Activated CD4-positive, alpha-beta T cell treated with anti-CD3 and anti-CD28 coated beads, Interleukin-2, Interleukin-6, amounts not matched to agents 100 ng/mL and 50 ng/mL, durations not matched to agents 16 hours and 8 hours (primary cell): Measurements from ENCODE around the gene CNPY2.
"Not testable (repeated sequence)": the region's sequence is repeated elsewhere in the genome, so short reads cannot be mapped to it uniquely, and the experiment has no call there.

Experiments used
- DNase-seq: peaks from one replicate; pipeline ENCODE4 v3.0.0-alpha.2; 2020

Gene CNPY2

DNA sequence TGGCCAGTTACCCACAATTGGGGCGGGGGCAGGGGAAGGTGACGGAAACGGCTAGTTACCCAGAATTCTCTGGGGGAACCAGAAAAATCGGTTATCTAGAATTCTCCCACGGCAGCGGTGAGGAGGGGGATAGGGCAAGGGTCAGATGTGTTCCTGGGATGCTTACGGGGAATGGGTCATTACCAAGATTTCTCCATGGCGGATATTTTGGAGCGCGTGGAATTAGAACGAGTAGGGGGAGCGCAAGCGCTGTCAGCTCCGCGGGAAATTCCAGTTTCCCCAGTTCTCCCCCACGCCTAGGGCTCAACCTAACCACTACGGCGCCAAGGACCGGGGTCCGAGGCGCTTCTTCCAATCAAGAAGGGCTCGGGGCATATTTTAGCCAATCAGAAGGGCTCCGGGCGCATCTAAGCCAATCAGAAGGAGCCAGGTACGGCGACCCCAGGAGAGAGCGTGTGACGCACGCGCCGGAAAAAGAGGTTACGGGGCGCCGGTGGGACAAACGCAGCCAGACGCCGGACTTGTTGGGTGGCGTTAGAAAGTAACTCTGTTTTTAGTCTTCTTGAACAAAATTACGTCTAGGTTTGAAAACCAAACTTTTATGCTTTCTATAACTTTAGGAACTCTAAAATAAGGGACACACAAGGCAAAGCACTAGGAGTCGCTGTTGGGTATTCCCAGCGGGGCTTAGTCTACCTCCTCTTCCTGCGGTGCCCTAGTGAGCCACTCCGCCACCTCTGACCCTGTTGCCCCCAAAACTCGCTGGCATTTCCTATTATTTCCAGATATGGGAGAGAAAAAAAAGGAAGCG lies 18.1 kb upstream of the CNPY2 start, which contains the start of gene PAN2:
Gene PAN2 (minus strand): TSS at position 322 of the 811 bp plus-strand sequence. CDS start 906 bp downstream, outside the sequence.
- DNase-seq = peak; percentile 98

- no peak for DNase-seq
These were observed 17.4 kb upstream of the CNPY2 start for GRCh38 chr12:56333197-56333678.

DNA sequence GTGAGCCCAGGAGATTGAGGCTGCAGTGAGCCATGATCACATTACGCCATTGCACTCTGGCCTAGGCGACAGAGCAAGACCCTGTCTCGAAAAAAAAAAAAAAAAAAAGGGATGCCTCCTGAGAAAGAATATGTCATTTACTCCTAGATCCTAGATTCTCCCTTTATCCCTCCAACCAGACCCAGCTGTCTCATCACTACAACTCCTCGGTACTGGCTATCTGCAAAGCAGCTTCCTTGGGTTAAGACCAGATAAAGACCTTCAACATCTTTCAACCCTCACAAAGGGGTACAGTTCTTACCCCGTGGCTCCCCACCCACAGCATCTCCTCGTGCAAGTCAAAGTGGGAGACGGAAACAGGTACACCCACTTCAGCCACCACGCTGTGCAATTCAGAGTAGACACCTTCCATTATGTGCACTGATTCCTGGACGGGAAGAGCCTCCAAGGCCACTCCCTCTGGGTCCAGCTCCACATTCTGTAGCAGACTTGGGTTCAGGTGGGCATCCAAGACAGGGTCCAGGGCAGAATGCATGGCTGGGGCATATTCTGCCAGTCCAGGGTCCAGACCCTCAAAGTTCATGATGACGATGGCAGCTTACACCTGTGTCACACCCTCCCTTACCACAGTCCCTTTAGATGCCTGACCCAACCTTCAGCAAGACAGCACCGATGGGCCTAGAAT lies 16.9 kb upstream of the CNPY2 start:
- DNase-seq = no peak

DNA sequence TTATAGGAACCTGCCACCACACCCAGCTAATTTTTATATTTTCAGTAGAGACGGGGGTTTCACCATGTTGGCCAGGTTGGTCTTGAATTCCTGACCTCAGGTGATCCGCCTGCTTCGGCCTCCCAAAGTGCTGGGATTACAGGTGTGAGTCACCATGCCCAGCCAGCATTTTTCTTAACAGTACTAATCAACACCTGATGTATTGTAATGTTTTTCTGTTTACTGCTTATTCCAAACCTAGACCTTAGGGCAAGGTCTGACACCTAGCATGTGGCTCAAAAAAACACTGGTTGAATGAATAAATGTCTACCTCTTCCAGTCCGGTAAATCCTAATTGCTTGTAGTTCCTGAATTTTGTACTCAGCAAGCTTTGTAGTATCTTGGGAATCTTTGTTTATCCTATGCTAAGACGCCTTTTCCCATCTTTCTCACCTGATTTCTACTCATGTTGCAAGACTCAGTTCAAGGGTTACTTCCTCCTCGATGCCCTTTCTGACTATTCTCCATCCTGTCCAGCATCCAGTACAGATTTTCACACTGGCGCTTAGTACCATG lies 15.2 kb upstream of the CNPY2 start:
- no peak for DNase-seq

GRCh38 chr12:56326533-56326932 lies 10.7 kb upstream of the CNPY2 start:
- DNase-seq = no peak

DNA sequence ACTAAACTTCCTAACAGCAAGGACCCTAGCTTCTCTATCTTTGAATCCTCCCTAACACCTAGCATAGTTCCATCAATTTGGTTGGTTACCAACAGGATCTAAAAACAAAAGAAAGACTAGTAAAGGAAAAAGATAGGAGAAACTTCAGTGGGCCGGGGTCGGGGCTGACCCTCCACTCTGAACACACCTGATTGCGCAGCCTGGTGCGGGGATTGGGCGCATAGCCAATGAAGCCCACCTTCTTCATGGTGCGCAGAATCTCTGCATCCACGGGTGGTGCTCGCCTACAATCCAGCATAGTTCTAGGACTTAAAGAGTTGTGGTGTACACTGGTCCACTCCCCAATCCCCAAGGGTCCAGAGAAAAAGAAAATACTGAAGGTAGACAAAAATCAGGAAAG lies 10.3 kb upstream of the CNPY2 start:
- no peak for DNase-seq

GRCh38 chr12:56324206-56324605 lies 8.4 kb upstream of the CNPY2 start:
- no peak for DNase-seq

DNA sequence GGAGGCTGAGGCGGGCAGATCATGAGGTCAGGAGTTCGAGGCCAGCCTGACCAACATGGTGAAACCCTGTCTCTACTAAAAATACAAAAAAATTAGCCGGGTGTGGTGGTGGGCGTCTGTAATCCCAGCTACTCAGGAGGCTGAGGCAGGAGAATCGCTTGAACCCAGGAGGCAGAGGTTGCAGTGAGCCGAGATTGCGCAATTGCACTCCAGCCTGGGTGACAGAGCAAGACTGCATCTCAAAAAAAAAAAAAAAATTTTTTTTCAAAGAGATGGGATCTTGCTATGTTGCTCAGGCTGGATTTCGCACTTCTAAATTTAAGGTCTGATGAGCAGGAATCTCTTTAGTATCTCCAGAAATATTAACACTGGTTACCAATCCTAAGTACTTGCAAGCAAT lies 5.8 kb upstream of the CNPY2 start:
- DNase-seq = not testable (repeated sequence)

DNA sequence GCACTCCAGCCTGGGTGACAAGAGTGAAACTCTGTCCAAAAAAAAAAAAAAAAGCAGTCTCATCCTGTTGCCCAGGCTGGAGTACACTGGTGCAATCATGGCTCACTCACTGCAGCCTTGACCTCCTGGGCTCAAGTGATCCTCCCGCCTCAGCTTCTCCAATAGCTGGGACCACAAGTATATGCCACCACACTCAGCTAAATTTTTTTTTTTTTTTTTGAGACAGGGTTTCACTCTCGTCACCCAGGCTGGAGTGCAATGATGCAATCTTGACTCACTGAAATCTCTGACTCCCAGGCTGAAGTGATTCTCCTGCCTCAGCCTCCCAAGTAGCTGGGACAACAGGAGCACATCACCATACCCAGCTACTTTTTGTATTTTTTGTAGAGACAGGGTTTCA lies 5.2 kb upstream of the CNPY2 start:
- no peak for DNase-seq

DNA sequence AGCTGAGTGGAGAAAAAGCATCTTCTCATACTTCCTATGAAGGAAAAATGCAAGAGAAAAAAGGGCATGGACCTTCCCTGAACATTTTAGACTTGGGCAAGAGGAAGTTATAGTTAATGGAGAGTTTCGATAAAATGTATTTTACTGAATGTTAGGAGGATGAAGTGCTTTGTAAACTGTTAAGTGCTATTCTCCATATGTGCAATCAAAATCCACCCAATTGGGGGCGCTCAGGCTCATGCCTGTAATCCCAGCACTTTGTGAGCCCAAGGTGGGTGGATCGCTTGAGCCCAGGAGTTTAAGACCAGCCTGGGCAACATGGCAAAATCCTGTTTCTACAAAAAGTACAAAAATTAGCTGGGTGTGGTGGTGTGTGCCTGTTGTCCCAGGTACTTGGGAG lies 1.9 kb upstream of the CNPY2 start:
- DNase-seq = no peak

- DNase-seq = peak; percentile 16
These were observed 553 bp downstream of the CNPY2 start for GRCh38 chr12:56315249-56315621.

GRCh38 chr12:56311003-56311402 lies 4.8 kb downstream of the CNPY2 start:
- DNase-seq = no peak

DNA sequence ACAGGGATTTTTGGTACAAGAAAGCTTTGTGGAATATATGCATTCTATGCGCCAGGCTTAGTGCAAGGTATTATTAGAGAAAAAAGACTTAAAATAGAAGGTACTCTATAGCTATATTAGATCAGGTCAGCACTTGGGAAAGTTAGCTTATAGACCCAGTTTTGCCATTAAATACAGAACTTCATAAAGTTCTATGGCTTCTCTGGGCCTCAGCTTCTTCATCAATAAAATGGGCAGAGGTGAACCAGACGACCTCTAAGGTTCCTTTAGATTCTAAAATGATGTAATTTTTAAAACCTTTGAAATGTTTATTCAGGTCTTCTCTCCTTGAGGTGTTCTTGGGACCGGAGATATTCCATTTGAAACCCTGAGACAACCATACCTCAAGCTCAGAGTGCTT lies 7.1 kb downstream of the CNPY2 start:
- DNase-seq = no peak

DNA sequence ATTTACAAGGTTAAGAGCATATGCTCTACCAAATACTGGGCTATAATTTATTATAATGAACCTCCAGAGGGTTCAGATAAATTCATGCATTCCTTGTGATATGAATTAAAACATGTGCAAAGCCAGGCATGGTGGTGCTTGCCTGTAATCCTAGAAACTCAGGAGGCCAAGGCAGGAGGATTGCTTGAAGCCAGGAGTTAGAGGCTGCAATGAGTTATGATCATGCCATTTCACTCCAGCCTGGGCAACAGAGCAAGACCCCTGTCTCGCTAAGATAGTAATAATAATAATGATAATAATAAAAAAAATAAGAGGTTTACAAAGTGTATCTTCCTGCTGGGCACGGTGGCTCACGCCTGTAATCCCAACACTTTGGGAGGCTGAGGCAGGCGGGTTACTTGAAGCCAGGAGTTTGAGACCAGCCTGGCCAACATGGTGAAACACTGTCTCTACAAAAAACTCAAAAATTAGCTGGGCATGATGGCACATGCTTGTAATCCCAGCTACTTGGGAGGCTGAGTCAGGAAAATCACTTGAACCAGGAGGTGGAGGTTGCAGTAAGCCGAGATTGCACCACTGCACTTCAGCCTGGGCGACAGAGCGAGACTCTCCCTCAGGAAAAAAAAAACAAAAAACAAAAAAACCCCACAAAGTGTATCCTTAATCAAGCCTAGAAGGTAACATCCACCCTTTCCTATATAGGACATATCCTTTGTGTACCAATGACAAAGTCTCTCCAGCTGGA lies 8.4 kb downstream of the CNPY2 start:
- DNase-seq = no peak

DNA sequence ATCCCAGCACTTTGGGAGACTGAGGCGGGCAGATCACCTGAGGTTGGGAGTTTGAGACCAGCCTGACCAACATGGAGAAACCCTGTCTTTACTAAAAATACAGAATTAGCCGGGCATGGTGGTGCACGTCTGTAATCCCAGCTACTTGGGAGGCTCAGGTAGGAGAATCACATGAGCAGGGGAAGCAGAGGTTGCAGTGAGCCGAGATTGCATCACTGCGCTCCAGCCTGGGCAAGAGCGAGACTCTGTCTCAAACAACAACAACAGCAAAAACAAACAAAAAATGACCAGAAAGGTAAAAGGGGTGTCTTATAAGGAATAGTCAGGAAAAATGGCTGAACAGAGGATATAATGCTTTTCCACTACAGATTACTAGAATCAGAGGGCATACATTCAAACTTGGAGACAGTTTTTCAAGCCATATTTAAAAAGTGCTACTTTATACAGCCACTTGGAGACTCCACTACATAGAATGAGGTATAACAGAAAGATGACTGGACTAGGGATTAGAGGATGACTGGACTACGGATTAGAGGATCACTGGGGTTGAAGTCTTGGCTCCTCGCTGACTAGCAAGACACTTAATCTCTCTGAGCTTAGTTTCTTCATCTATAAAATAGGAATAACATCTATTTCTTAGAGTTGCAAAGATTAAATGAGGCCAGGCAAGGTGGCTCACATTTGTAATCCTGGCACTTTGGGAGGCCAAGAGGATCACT lies 10.8 kb downstream of the CNPY2 start:
- DNase-seq = no peak

- DNase-seq = no peak
These were observed 11.5 kb downstream of the CNPY2 start for GRCh38 chr12:56304276-56304675.

DNA sequence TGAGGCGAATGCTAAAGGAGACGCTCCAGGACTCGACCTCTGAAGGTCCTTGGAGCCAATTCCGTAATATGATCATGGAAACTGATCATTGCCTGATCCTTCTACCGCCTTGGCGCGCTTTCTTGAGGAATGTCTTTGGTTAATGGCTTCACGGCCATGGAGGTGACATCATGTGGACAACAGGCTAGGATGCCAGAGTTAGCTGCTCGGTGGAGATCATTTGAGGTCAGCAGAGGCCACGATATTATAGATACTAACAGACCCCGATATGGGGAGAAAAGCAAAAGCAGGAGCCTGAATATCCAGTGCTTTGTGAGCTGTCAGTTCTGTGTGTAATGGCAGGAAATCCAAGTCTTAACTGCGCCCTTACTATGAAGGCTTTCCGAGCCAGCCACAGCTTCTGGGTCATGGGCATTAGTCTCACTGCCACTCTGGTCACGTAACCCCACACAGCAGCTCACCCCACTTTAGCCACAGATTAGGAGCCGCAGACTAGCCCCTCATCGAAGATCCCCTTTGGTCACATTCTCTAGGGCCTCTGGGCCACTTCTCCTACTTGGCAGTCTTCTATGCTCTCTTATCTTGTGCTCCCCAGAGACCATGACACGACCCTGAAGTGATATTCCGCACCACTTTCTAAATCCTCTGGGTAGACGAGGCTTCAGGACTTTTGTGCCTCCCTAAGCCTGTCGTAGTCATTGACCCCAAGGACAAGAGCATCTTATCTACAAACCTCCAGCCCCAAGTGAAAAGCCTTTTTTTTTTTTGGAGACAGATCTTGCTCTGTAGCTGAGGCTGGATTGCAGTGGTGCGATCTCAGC lies 14.9 kb downstream of the CNPY2 start:
- DNase-seq = no peak

GRCh38 chr12:56299853-56300643 lies 15.7 kb downstream of the CNPY2 start, which contains the start of gene CS:
Gene CS, minus strand, starts transcription at chr12:56300330. Its CDS starts 129 bp downstream, at chr12:56300201.
- DNase-seq = peak; percentile 100

- peak; percentile 53 for DNase-seq
These were observed 16.4 kb downstream of the CNPY2 start for GRCh38 chr12:56299308-56299852.

DNA sequence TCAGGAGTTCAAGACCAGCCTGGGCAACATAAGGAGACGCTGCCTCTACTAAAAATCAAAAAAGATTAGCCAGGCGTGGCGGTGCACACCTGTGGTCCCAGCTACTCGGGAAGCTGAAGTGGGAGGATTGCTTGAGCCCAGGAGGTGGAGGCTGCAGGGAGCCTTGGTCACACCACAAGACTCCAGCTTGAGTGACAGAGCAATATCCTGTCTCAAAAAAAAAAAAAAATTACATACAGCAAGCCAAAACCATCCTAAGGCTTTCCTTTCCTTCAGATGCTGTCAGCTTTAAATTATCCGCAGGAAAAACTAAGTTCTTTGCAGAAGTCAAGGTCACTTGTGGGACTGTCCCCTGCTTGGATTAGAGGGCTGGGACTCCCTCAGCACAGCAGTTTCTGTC lies 17.0 kb downstream of the CNPY2 start:
- DNase-seq = no peak
